NCI-H1436 treated with DMSO at 0.1 percent for 48 hours (cell line): Measurements from ENCODE around the gene NFYA.
A peak's percentile ranks its signal among the peaks of the same experiment; 100 is the strongest.

ENCODE experiments used
- DNase-seq: peaks from one replicate; lab custom pipeline; 2025; lab: John Stamatoyannopoulos, UW

The NFYA gene

GRCh38 chr6:41073203-41073967 is 611 bp downstream of the NFYA start:
- DNase-seq = peak; percentile 38

GRCh38 chr6:41073968-41074691 is 1.4 kb downstream of the NFYA start:
- DNase-seq = no peak

- DNase-seq = no peak
These were observed 2.1 kb downstream of the NFYA start for GRCh38 chr6:41074692-41075436.

GRCh38 chr6:41075651-41076626 is 3.2 kb downstream of the NFYA start:
- no peak for DNase-seq

GRCh38 chr6:41077536-41077935 is 4.8 kb downstream of the NFYA start:
- DNase-seq = no peak

GRCh38 chr6:41078101-41078500 is 5.3 kb downstream of the NFYA start:
- DNase-seq = no peak

- DNase-seq = no peak
These were observed 6.3 kb downstream of the NFYA start for GRCh38 chr6:41079080-41079479.

GRCh38 chr6:41080621-41081020 is 7.8 kb downstream of the NFYA start:
- DNase-seq = no peak

- no peak for DNase-seq
These were observed 10.3 kb downstream of the NFYA start for GRCh38 chr6:41083072-41083471.

- no peak for DNase-seq
These were observed 12.4 kb downstream of the NFYA start for GRCh38 chr6:41085182-41085581.

GRCh38 chr6:41088451-41088850 is 15.7 kb downstream of the NFYA start:
- DNase-seq = no peak

- no peak for DNase-seq
These were observed 18.3 kb downstream of the NFYA start for GRCh38 chr6:41090841-41091761.

GRCh38 chr6:41092421-41093140 is 19.8 kb downstream of the NFYA start:
- DNase-seq = no peak

- no peak for DNase-seq
These were observed 21.0 kb downstream of the NFYA start for GRCh38 chr6:41093729-41094128.

GRCh38 chr6:41097467-41098090 is 24.8 kb downstream of the NFYA start:
- DNase-seq = no peak

- no peak for DNase-seq
These were observed 25.6 kb downstream of the NFYA start for GRCh38 chr6:41098366-41098765.

- no peak for DNase-seq
These were observed 28.1 kb downstream of the NFYA start for GRCh38 chr6:41100871-41101287.

- no peak for DNase-seq
These were observed 31.1 kb downstream of the NFYA start for GRCh38 chr6:41103847-41104246.

GRCh38 chr6:41111017-41111416 is 38.2 kb downstream of the NFYA start:
- no peak for DNase-seq
